ENCODE measurements around the gene CASP9. TPM values are rescaled to one million over a fixed set of nuclear protein-coding genes. Genes with fewer than 3 reads are reported as not detected.
"Not testable (repeated sequence)": the region's sequence is repeated elsewhere in the genome, so short reads cannot be mapped to it uniquely, and the experiment has no call there.

CASP9 gene
- total and polyA plus RNA-seq, 10 of the 15 experiments (the other 5 are each of a cell fraction or from before 2014, with no cell fraction given) = 2.7 to 14.6 (median 7.6) TPM

DNA sequence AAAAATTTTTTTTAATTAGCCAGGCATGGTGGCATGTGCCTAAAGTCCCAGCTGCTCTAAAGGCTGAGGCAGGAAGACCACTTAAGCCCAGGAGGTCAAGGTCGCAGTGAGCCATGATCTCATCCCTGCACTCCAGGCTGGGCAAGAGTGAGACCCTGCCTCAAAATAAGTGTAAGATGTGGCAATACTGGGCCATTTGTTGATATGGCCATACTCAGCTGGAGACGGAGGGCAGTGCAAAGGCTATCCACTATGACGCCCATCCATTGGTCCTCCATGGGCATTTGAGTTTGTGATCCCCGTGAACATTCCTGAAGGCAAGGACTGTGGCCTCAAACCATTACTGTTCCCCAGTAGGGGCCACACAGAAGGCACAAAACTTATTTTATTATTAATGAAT, 1.5 kb downstream of the CASP9 start:
- CTCF ChIA-PET = no interaction called here
- SMC1A ChIA-PET (ENCODE audit: uncharacterized antibody, unreplicated experiment) = no interaction called here
- FAIRE-seq (no peak), ATAC-seq (no peak), DNase-seq (ENCODE audit: low read depth, low spot score) (no peak)
- intact Hi-C loops (cut with micrococcal nuclease; ENCODE audit: unreplicated experiment) (loop anchor here (10.0 kb wide), 2 partner anchors 322 to 452 kb away; partner anchors contain the start of genes SPEN and ZBTB17), in situ Hi-C loops (cut with MboI) (no loop called here)
- Histone ChIP-seq H3K27me3 (replicated peaks in 1 of 2; ENCODE audit: control insufficient read depth in 2 of 2, insufficient read depth in 2 of 2, low read length in 1 of 2) (no peaks in the 10 kb centered on the region), H3K9ac (ENCODE audit: control insufficient read depth, insufficient read depth, low read length) (no peak overlapping the region), H3K79me2 (ENCODE audit: control insufficient read depth, insufficient read depth, low read length) (peaks cover 12% of the 10 kb centered on the region), H3K4me1 (ENCODE audit: control insufficient read depth, insufficient read depth, low read length) (peaks cover 9% of the 10 kb centered on the region; the same call in 1 of the 2 replicates), H4K20me1 (ENCODE audit: control insufficient read depth, insufficient read depth) (no peaks in the 10 kb centered on the region), H3K4me3 (no peak overlapping the region), H3K36me3 (ENCODE audit: control insufficient read depth in 2 of 2, insufficient read depth in 2 of 2, low read length in 1 of 2) (no peaks in the 10 kb centered on the region), H3K9me3 (replicated peaks; ENCODE audit: control insufficient read depth, insufficient read depth, low read length) (no peaks in the 10 kb centered on the region), H3K27ac (ENCODE audit: control insufficient read depth, insufficient read depth) (no peak overlapping the region), H3K4me2 (ENCODE audit: control insufficient read depth, insufficient read depth) (peak overlapping the region; percentile 82; the same call in 1 of the 2 replicates), H2AFZ (ENCODE audit: control insufficient read depth, low read depth, low read length) (no peak overlapping the region)
- BruUV-seq (replicated peaks) = no TSS peak
- POLR2A ChIA-PET = no interaction called here
- RAD21 ChIA-PET (ENCODE audit: unreplicated experiment) = no interaction called here
- WGBS (ENCODE audit: insufficient coverage, insufficient replicate concordance, low lambda C conversion rate, missing lambda C conversion rate) = 100% methylated on average over 4 of the region's 4 CpGs
- TF ChIP-seq NBN (IDR thresholded peaks at IDR 0.05) (no peak), TARDBP (IDR thresholded peaks at IDR 0.05; ENCODE audit: borderline replicate concordance) (no peak), POLR2AphosphoS5 (IDR thresholded peaks at IDR 0.05; ENCODE audit: low read length) (no peak), KAT2A (conservative IDR thresholded peaks at IDR 0.05; ENCODE audit: control insufficient read depth, low read depth, low read length) (no peak)

DNA sequence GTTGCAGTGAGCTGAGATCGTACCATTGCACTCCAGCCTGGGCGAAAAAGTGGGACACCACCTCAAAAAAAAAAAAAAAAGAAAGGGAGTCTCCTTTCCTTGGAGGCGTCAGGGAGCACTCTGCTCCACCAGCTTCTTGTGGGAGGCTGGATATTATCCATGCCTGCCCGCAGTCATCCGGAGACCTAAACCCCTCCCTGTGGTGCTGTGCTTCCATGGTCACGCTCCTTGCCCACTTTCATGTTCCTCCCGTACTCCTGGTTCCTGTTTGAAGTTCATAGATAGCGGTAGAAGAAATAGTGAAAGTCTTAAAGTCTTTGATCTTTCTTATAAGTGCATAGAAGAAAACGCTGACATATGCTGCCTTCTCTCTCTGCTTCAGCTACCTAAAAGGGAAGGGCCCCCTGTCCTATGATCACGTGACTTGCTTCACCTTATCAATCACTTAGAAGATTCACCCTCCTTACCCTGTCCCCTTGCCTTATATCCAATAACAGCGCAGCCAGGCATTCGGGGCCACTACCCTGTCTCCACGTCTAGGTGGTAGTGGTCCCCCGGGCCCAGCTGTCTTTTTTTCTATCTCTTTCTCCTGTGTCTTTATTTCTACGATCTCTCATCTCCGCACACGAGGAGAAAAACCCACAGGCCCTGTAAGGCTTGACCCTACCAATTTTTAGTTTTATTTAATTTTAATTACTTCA, 2.7 kb downstream of the CASP9 start:
- ATAC-seq; H3K27me3 ChIP-seq (replicated peaks in 1 of 2; ENCODE audit: control insufficient read depth in 2 of 2, insufficient read depth in 2 of 2, low read length in 1 of 2); H3K4me2 ChIP-seq (ENCODE audit: control insufficient read depth, insufficient read depth); in situ Hi-C loops (cut with MboI); H3K9me3 ChIP-seq (replicated peaks; ENCODE audit: control insufficient read depth, insufficient read depth, low read length); H3K4me3 ChIP-seq; FAIRE-seq; BruUV-seq (replicated peaks); H3K4me1 ChIP-seq (ENCODE audit: control insufficient read depth, insufficient read depth, low read length); DNase-seq (ENCODE audit: low read depth, low spot score); H3K9ac ChIP-seq (ENCODE audit: control insufficient read depth, insufficient read depth, low read length); H3K36me3 ChIP-seq (ENCODE audit: control insufficient read depth in 2 of 2, insufficient read depth in 2 of 2, low read length in 1 of 2); RAD21 ChIA-PET (ENCODE audit: unreplicated experiment); H4K20me1 ChIP-seq (ENCODE audit: control insufficient read depth, insufficient read depth); SMC1A ChIA-PET (ENCODE audit: uncharacterized antibody, unreplicated experiment); H2AFZ ChIP-seq (ENCODE audit: control insufficient read depth, low read depth, low read length); H3K27ac ChIP-seq (ENCODE audit: control insufficient read depth, insufficient read depth); CTCF ChIA-PET; H3K79me2 ChIP-seq (ENCODE audit: control insufficient read depth, insufficient read depth, low read length): not testable (repeated sequence)
- intact Hi-C loops (cut with micrococcal nuclease; ENCODE audit: unreplicated experiment) = loop anchor here (10.0 kb wide), 2 partner anchors 323 to 453 kb away; partner anchors contain the start of genes SPEN and ZBTB17
- WGBS (ENCODE audit: insufficient coverage, insufficient replicate concordance, low lambda C conversion rate, missing lambda C conversion rate) = 94% methylated on average over 15 of the region's 17 CpGs
- peak; percentile 50; the same call in 1 of the 2 replicates for TF ChIP-seq PAX5 (IDR thresholded peaks at IDR 0.05; ENCODE audit: borderline replicate concordance, low read depth, low read length)
- POLR2A ChIA-PET = interaction anchor here (0.6 to 0.7 kb wide), 4 partner anchors 35 to 265 kb away, joined by 3 to 6 read pairs (median 4); no protein-coding TSS in a partner anchor

Data from GM12878 (cell line).